HepG2 (cell line): ENCODE measurements around the gene SEMA4A. TPM values are rescaled to one million over a fixed set of nuclear protein-coding genes. Genes with fewer than 3 reads are reported as not detected.

Experiments used
- ATAC-seq: fragments of 200-7000 bp; cut with Tn5 transposase; 3 replicates; pipeline ENCODE4 v1.9.1; 2020; ENCODE audit warnings: mild to moderate bottlenecking, moderate library complexity
- BruUV-seq: library from RNA; stranded (reverse); fragments of 400-500 nt; replicated peaks from 2 replicates; lab custom pipeline; 2021; lab: Mats Ljungman, UMichigan
- CTCF ChIA-PET: fragments of 300-600 bp; formaldehyde crosslinking; extraction: SDS; loops from one replicate; lab custom pipeline; 2021; ENCODE audit warnings: low total read pairs, inconsistent platforms, low intra/inter-chr PET ratio; lab: Yijun Ruan, JAX
- POLR2A ChIA-PET: fragments of 350-600 bp; sonication (Branson Sonifier 250); formaldehyde crosslinking; loops from one replicate; lab custom pipeline; 2020; ENCODE audit warnings: antibody characterized with exemption, inconsistent platforms; lab: Yijun Ruan, JAX
- DNase-seq: peaks from one replicate; pipeline ENCODE4 v3.0.0-alpha.2; 2015; ENCODE audit warnings: low spot score
- FAIRE-seq: peaks from 3 replicates; lab custom pipeline; 2011; peaks lifted over from hg19 to GRCh38; lab: Jason Lieb, UNC
- H2AFZ ChIP-seq: one replicate; pipeline ENCODE4 v1.6.1; 2011; ENCODE audit warnings: low read length, inconsistent platforms
- H3K27ac ChIP-seq: fragments of 300-600 bp; 3 replicates; pipeline ENCODE4 v1.8.0; 2011; ENCODE audit warnings: mixed run types, mild to moderate bottlenecking, mixed read lengths, low read length, inconsistent platforms; ENCODE audit not compliant: insufficient read depth; ENCODE audit errors: extremely low read length
- H3K27me3 ChIP-seq, 2 experiments: fragments of 200-600 bp in 1 of 2; 2 replicates in 1 of 2; 3 replicates in 1 of 2; pipeline versions ENCODE4 v1.6.0 to v1.8.0; 2011; ENCODE audit warnings: low read length in 2 of 2, mild to moderate bottlenecking in 2 of 2, moderate library complexity in 2 of 2, inconsistent platforms in 1 of 2; ENCODE audit not compliant: insufficient read depth in 2 of 2, control insufficient read depth in 1 of 2
- H3K36me3 ChIP-seq, 2 experiments: fragments of 200-600 bp in 1 of 2; replicated peaks in 1 of 2; 2 replicates in 1 of 2; 3 replicates in 1 of 2; pipeline versions ENCODE4 v1.5.1 to v1.8.0; 2011; ENCODE audit warnings: low read length in 2 of 2, inconsistent platforms in 1 of 2; ENCODE audit not compliant: insufficient read depth in 2 of 2, control insufficient read depth in 1 of 2
- H3K4me1 ChIP-seq: 2 replicates; pipeline ENCODE4 v1.5.1; 2012; ENCODE audit warnings: low read length, inconsistent platforms; ENCODE audit not compliant: insufficient read depth
- H3K4me2 ChIP-seq: 2 replicates; pipeline ENCODE4 v1.6.0; 2011; ENCODE audit warnings: low read depth, low read length, inconsistent platforms
- H3K4me3 ChIP-seq, 3 experiments: fragments of 200-600 bp in 1 of 3; sonication (generic), shearing (Covaris generic) in 1 of 3; replicated peaks in 1 of 3; 2 replicates each; pipeline ENCODE4 v1.5.1; 2011 to 2016; ENCODE audit warnings: low read length in 3 of 3, inconsistent platforms in 2 of 3, low read depth in 2 of 3, mild to moderate bottlenecking in 2 of 3, control low read depth in 1 of 3, mixed read lengths in 1 of 3; ENCODE audit not compliant: insufficient read depth in 1 of 3
- H3K79me2 ChIP-seq: one replicate; pipeline ENCODE4 v1.6.1; 2011; ENCODE audit warnings: low read length, inconsistent platforms; ENCODE audit not compliant: insufficient read depth
- H3K9ac ChIP-seq: 2 replicates; pipeline ENCODE4 v1.6.0; 2011; ENCODE audit warnings: mild to moderate bottlenecking, low read depth, low read length, inconsistent platforms; ENCODE audit not compliant: insufficient read depth
- H3K9me3 ChIP-seq: 2 replicates; pipeline ENCODE4 v1.5.1; 2012; ENCODE audit warnings: mild to moderate bottlenecking, low read length
- H4K20me1 ChIP-seq: 2 replicates; pipeline ENCODE4 v1.6.0; 2011; ENCODE audit warnings: inconsistent platforms, mild to moderate bottlenecking, low read length, moderate library complexity; ENCODE audit not compliant: insufficient read depth
- CCDC6 ChIP-seq: sonication (generic); formaldehyde crosslinking; IDR thresholded peaks from 2 replicates; pipeline ENCODE4 v1.8.1; 2022; ENCODE audit warnings: mild to moderate bottlenecking, missing genetic modification reagents, moderate library complexity
- HIVEP1 ChIP-seq: sonication (generic); formaldehyde crosslinking; IDR thresholded peaks from 2 replicates; pipeline ENCODE4 v1.4.0; 2020; ENCODE audit warnings: mild to moderate bottlenecking, missing genetic modification reagents
- MED8 ChIP-seq: sonication (generic); formaldehyde crosslinking; IDR thresholded peaks from 2 replicates; pipeline ENCODE4 v1.8.1; 2023; ENCODE audit warnings: mild to moderate bottlenecking, missing genetic modification reagents; ENCODE audit not compliant: insufficient replicate concordance
- RBM22 ChIP-seq: fragments of 200-400 bp; formaldehyde crosslinking; optimal IDR thresholded peaks from 2 replicates; pipeline ENCODE3; 2017; ENCODE audit warnings: mild to moderate bottlenecking, low read length, moderate library complexity
- SIX4 ChIP-seq: sonication (generic); formaldehyde crosslinking; IDR thresholded peaks from 2 replicates; pipeline ENCODE4 v1.4.0; 2020; ENCODE audit warnings: missing genetic modification reagents
- SMAD1 ChIP-seq: sonication (generic); formaldehyde crosslinking; IDR thresholded peaks from 2 replicates; pipeline ENCODE4 v1.4.0; 2020; ENCODE audit warnings: missing genetic modification reagents, low read depth, mild to moderate bottlenecking, borderline replicate concordance
- SOX5 ChIP-seq: IDR thresholded peaks from 2 replicates; pipeline ENCODE4 v1.6.1; 2016; ENCODE audit warnings: borderline replicate concordance
- SP2 ChIP-seq: sonication (generic); formaldehyde crosslinking; IDR thresholded peaks from 2 replicates; pipeline ENCODE4 v1.5.1; 2020; ENCODE audit warnings: mild to moderate bottlenecking, missing genetic modification reagents
- TOPORS ChIP-seq: sonication (generic); formaldehyde crosslinking; IDR thresholded peaks from 2 replicates; pipeline ENCODE4 v1.8.0; 2023; ENCODE audit warnings: mild to moderate bottlenecking, missing genetic modification reagents
- TSC22D2 ChIP-seq: sonication (generic); formaldehyde crosslinking; IDR thresholded peaks from 2 replicates; pipeline ENCODE4 v1.5.1; 2020; ENCODE audit warnings: missing genetic modification reagents, mild to moderate bottlenecking, borderline replicate concordance
- ZFAT ChIP-seq: sonication (generic); formaldehyde crosslinking; conservative IDR thresholded peaks from 2 replicates; pipeline ENCODE4 v1.8.1; 2023; ENCODE audit warnings: missing genetic modification reagents, inconsistent platforms
- ZNF367 ChIP-seq: sonication (generic); formaldehyde crosslinking; IDR thresholded peaks from 2 replicates; pipeline ENCODE4 v1.4.0; 2020; ENCODE audit warnings: missing genetic modification reagents, borderline replicate concordance
- WGBS: methylation state at CpG from one replicate; pipeline ENCODE4 v1.1.6; 2017; ENCODE audit warnings: low lambda C conversion rate; 5-methylcytosine and 5-hydroxymethylcytosine counted together
- in situ Hi-C: cut with HindIII; loops from 2 replicates; pipeline ENCODE4 v1.10.0; 2017; ENCODE audit warnings: low pct_unique_long_range_greater_than_20kb; ENCODE audit not compliant: extremely low pct_ligation_motif_present
- intact Hi-C: fragments of 100-400 bp; cut with micrococcal nuclease; formaldehyde crosslinking; loops from one replicate; pipeline ENCODE4 v1.10.0; 2022; ENCODE audit not compliant: unreplicated experiment
- polyA plus RNA-seq, 8 experiments: library from polyadenylated mRNA; depleted of rRNA in 3 of 8; stranded (reverse) in 7 of 8; unstranded in 1 of 8; fragments of >200 nt; fragmentation: Illumina TruSeq in 4 of 8; extraction: Trizol in 4 of 8; gene quantifications; 2 replicates each; pipeline versions ENCODE4 v1.2.1 to v1.2.3, GENCODE V29; 2011 to 2016; ENCODE audit warnings: low read depth in 4 of 8, missing spikeins in 1 of 8, mixed read lengths in 1 of 8; ENCODE audit not compliant: insufficient read depth in 1 of 8
- total RNA-seq, 5 experiments: library from RNA; depleted of rRNA; stranded (reverse); fragments of >200 nt; fragmentation: Illumina TruSeq; extraction: Trizol; gene quantifications; 2 replicates each; pipeline ENCODE4 v1.2.3, GENCODE V29; 2016; ENCODE audit warnings: low read depth in 1 of 5
- TF ChIP-seq, protein P1 (sequence below): sonication (generic); formaldehyde crosslinking; IDR thresholded peaks from 2 replicates; pipeline ENCODE4 v1.5.0; 2020; ENCODE audit warnings: missing genetic modification reagents, mild to moderate bottlenecking, borderline replicate concordance
- TF ChIP-seq, protein P2 (sequence below), 2 experiments: sonication (generic) in 1 of 2; formaldehyde crosslinking in 1 of 2; IDR thresholded peaks; 2 replicates each; pipeline versions ENCODE4 v1.5.1 to v1.6.1; 2011 to 2020; ENCODE audit warnings: borderline replicate concordance in 1 of 2, low read depth in 1 of 2, low read length in 1 of 2, mild to moderate bottlenecking in 1 of 2, missing genetic modification reagents in 1 of 2, moderate library complexity in 1 of 2

The SEMA4A gene
- total and polyA plus RNA-seq, 2 of the 13 experiments (the other 11 are each of a cell fraction or from before 2014, with no cell fraction given), result 0.09 to 0.20 TPM

DNA sequence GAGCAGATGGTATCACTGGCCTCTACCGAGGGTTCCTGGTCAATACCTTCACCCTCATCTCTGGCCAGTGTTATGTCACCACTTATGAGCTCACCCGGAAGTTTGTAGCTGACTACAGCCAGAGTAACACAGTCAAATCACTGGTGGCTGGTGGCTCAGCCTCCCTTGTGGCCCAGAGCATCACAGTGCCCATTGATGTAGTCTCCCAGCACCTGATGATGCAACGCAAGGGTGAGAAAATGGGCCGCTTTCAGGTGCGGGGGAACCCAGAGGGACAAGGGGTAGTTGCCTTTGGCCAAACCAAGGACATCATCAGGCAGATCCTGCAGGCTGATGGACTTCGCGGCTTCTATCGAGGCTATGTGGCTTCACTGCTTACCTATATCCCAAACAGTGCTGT lies 46.7 kb downstream of the SEMA4A start:
- Histone ChIP-seq H3K9ac (no peak overlapping the region), H3K36me3 (peaks cover 15 to 33% of the 10 kb centered on the region in 2 experiments), H3K9me3 (no peaks in the 10 kb centered on the region), H3K27ac (no peak overlapping the region), H2AFZ (no peak overlapping the region), H4K20me1 (no peaks in the 10 kb centered on the region), H3K27me3 (no peaks in the 10 kb centered on the region), H3K79me2 (peaks cover 25% of the 10 kb centered on the region), H3K4me2 (no peak overlapping the region), H3K4me1 (peaks cover 42% of the 10 kb centered on the region), H3K4me3 (no peak overlapping the region)
- BruUV-seq, result no TSS peak
- no peak for FAIRE-seq
- ChIA-PET CTCF (no interaction called here), POLR2A (interaction anchor here (1.4 kb wide), 1 partner anchor 13 kb away, joined by 7 read pairs; the partner anchor contains the start of gene PMF1)
- ATAC-seq, result no peak
- WGBS, result 100% methylated on average over 8 of the region's 8 CpGs
- DNase-seq, result no peak
- in situ Hi-C loops, result no loop called here
- intact Hi-C loops, result loop anchor here (2.0 to 10.0 kb wide), 2 partner anchors 25 to 895 kb away; partner anchors contain the start of gene ETV3L
- no peak for TF ChIP-seq SMAD1
- no peak for TF ChIP-seq TOPORS
- TF ChIP-seq CCDC6 (CRISPR knock-in tag), result no peak
- TF ChIP-seq, protein P1, sequence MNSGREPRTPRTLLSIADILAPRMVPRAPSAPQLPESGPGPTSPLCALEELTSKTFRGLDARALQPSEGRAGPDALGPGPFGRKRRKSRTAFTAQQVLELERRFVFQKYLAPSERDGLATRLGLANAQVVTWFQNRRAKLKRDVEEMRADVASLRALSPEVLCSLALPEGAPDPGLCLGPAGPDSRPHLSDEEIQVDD (CRISPR knock-in tag), result no peak

DNA sequence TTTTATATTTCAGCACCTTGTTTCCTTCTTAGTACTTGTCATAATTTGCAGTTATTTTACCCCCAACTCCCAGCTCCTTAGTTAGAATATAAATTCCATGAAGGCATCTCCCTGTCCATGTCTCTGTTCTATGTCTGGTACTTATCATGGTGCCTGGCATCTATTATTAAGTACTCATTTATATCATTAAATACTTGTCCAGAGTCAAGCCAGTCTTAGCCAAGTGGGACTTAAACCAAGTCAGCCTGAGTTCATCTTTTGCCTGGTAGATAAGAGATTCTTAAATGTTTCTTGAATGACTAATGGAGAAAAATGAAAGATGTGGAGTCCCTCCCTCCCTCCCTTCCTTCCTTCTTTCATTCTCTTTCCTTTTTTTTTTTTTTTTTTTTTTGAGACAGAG lies 49.9 kb downstream of the SEMA4A start:
- FAIRE-seq, result no peak
- Histone ChIP-seq H3K9me3 (no peaks in the 10 kb centered on the region), H3K4me2 (no peak overlapping the region), H2AFZ (no peak overlapping the region), H3K27me3 (no peaks in the 10 kb centered on the region), H3K4me1 (peaks cover 11% of the 10 kb centered on the region), H3K36me3 (peaks cover 14 to 47% of the 10 kb centered on the region in 2 experiments), H3K9ac (no peak overlapping the region), H3K4me3 (no peak overlapping the region), H3K79me2 (no peaks in the 10 kb centered on the region), H4K20me1 (no peaks in the 10 kb centered on the region), H3K27ac (no peak overlapping the region)
- no peak for DNase-seq
- no TSS peak for BruUV-seq
- CTCF ChIA-PET, result no interaction called here
- POLR2A ChIA-PET, result interaction anchor here (1.5 kb wide), 1 partner anchor 10 kb away, joined by 8 read pairs; the partner anchor contains the start of gene PMF1
- TF ChIP-seq TSC22D2 (CRISPR knock-in tag), result no peak
- TF ChIP-seq SOX5 (CRISPR knock-in tag), result no peak
- no peak for TF ChIP-seq SIX4
- TF ChIP-seq ZNF367 (CRISPR knock-in tag), result no peak
- TF ChIP-seq HIVEP1 (CRISPR knock-in tag), result no peak
- no peak for TF ChIP-seq SP2 (CRISPR knock-in tag)
- TF ChIP-seq, protein P2, sequence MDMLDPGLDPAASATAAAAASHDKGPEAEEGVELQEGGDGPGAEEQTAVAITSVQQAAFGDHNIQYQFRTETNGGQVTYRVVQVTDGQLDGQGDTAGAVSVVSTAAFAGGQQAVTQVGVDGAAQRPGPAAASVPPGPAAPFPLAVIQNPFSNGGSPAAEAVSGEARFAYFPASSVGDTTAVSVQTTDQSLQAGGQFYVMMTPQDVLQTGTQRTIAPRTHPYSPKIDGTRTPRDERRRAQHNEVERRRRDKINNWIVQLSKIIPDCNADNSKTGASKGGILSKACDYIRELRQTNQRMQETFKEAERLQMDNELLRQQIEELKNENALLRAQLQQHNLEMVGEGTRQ (IDR thresholded peaks at IDR 0.05; ENCODE audit: low read depth, low read length), result no peak
- TF ChIP-seq, protein P2 (CRISPR knock-in tag; IDR thresholded peaks at IDR 0.05; ENCODE audit: borderline replicate concordance), result no peak
- TF ChIP-seq MED8, result no peak
- no peak for TF ChIP-seq ZFAT (CRISPR knock-in tag)
- no peak for TF ChIP-seq RBM22
- ATAC-seq, result no peak
- intact Hi-C loops, result loop anchor here (10.0 kb wide), 1 partner anchor 891 kb away; the partner anchor contains the start of gene ETV3L
- in situ Hi-C loops, result no loop called here
